IPS DF 6.9 (cell line): ENCODE data around the gene FAM174B.

Experiments
- DNase-seq: peaks from one replicate; pipeline ENCODE4 v3.0.0-alpha.2; 2013; ENCODE audit warnings: low read depth, low spot score
- H3K27ac ChIP-seq: one replicate; pipeline ENCODE4 v1.5.1; 2013; ENCODE audit warnings: low read length, control low read depth
- H3K27me3 ChIP-seq: 2 replicates; pipeline ENCODE4 v1.6.1; 2013; ENCODE audit warnings: mild to moderate bottlenecking, low read length; ENCODE audit not compliant: control insufficient read depth, insufficient read depth
- H3K36me3 ChIP-seq: 2 replicates; pipeline ENCODE4 v1.6.1; 2013; ENCODE audit warnings: low read length; ENCODE audit not compliant: control insufficient read depth, insufficient read depth
- H3K4me1 ChIP-seq: 2 replicates; pipeline ENCODE4 v1.6.1; 2013; ENCODE audit warnings: low read length; ENCODE audit not compliant: control insufficient read depth, insufficient read depth
- H3K4me3 ChIP-seq: 2 replicates; pipeline ENCODE4 v1.5.1; 2013; ENCODE audit warnings: mild to moderate bottlenecking, low read length
- H3K9me3 ChIP-seq: 2 replicates; pipeline ENCODE4 v1.6.1; 2013; ENCODE audit warnings: low read length, inconsistent platforms; ENCODE audit not compliant: control insufficient read depth, insufficient read depth
- WGBS: extraction: QIAGEN DNeasy Blood & Tissue Kit; methylation state at CpG from one replicate; pipeline ENCODE4 v1.1.7; 2013; ENCODE audit warnings: mixed read lengths, missing lambda C conversion rate; ENCODE audit not compliant: insufficient read length, insufficient coverage; 5-methylcytosine and 5-hydroxymethylcytosine counted together

Gene FAM174B

GRCh38 chr15:92643849-92644815 lies 11.4 kb downstream of the FAM174B start:
- Histone ChIP-seq H3K27ac (no peak overlapping the region), H3K4me3 (no peak overlapping the region), H3K36me3 (no peaks in the 10 kb centered on the region), H3K27me3 (no peaks in the 10 kb centered on the region), H3K9me3 (no peaks in the 10 kb centered on the region), H3K4me1 (peaks cover 10% of the 10 kb centered on the region; the same call in 1 of the 2 replicates)
- WGBS = no CpG with 5 or more reads among the region's 13 CpGs
- DNase-seq = no peak

DNA sequence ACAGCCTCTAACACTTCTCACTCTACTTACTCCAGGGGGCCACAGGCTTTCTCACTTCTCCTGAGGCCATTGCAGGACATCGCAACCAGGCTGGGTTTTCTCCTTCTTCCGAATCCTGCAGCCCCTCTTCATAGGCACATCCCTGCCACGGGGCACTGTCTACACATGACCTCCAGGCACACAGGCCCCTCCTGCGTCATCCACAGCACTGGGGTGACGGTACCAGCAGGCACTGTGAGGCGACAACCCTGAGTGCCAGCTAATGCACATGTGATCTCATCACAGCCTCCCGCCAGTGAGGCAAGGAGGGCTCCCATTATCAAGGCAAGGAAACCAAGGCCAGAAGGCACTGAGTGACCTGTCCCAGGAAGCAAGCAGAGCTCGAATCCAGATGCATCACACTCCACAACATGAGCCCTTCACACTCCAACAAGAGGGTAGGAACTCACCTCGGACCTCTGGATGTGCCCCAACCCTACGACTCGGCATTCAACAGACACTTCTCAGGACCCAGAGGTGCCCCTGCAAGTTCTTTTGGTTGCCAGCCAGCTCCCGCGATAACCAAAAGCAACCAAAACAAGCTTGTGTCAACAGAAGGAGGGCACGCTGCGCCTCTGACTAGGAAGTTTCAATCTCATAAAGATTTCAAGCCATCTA lies 16.7 kb downstream of the FAM174B start:
- Histone ChIP-seq H3K4me1 (peaks cover 6% of the 10 kb centered on the region), H3K4me3 (no peak overlapping the region), H3K27me3 (no peaks in the 10 kb centered on the region), H3K36me3 (no peaks in the 10 kb centered on the region), H3K27ac (no peak overlapping the region), H3K9me3 (no peaks in the 10 kb centered on the region)
- no CpG with 5 or more reads among the region's 15 CpGs for WGBS
- DNase-seq = no peak

DNA sequence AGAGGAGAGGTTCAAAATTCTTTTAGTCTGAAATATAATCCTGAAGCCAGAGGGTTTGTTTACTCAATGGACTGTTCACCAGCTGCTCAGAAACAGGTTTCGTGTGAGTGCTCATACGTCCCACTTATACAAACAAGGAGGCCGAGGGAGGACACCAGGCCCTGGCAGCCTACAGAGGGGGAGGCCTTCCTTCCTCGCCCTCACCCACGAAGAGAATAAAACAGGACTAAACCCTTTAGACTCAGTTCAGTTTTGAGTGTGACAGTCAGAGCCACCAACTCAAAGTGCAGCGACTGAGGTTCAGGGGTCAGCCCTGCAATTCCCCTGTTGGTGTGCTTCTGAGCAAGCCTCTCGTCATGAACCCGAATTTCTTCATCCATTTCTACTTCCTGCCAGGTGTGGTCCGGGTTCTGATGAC lies 17.3 kb downstream of the FAM174B start:
- Histone ChIP-seq H3K36me3 (no peaks in the 10 kb centered on the region), H3K27me3 (no peaks in the 10 kb centered on the region), H3K9me3 (no peaks in the 10 kb centered on the region), H3K27ac (no peak overlapping the region), H3K4me1 (peaks cover 6% of the 10 kb centered on the region), H3K4me3 (no peak overlapping the region)
- no CpG with 5 or more reads among the region's 9 CpGs for WGBS
- no peak for DNase-seq

- Histone ChIP-seq H3K4me1 (peaks cover 6% of the 10 kb centered on the region), H3K36me3 (no peaks in the 10 kb centered on the region), H3K27ac (no peak overlapping the region), H3K4me3 (no peak overlapping the region), H3K27me3 (no peaks in the 10 kb centered on the region), H3K9me3 (no peaks in the 10 kb centered on the region)
- no CpG with 5 or more reads among the region's 7 CpGs for WGBS
- DNase-seq = no peak
Observed at GRCh38 chr15:92637626-92638025, 17.9 kb downstream of the FAM174B start.

DNA sequence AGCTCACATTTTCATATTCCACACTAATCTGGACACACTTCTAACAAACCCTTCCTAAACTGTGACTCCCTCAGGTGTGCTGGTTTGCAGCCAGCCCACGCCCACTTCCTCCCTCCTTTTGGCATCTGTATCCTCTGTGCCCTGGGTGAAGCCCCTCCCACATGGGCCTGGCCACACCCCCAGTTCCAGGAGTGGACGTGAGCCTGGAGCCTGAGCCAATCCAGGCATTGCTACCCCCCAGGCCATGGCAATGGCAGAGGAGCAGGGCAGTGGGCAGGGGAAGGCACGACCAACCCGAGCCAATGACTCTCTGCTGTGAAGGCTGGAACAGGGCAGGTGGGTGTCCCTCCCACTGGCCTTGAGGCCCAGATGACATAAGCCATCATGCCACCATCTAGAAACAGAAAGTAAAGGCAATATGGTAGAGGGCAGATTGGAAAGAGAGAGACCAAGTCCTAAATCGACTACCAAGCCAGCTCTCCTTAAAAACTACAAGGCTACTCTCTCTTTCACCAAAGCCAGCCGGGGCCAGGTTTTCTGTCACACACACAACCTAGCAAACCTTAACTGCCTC lies 18.6 kb downstream of the FAM174B start:
- Histone ChIP-seq H3K27ac (no peak overlapping the region), H3K36me3 (no peaks in the 10 kb centered on the region), H3K4me3 (no peak overlapping the region), H3K27me3 (no peaks in the 10 kb centered on the region), H3K9me3 (no peaks in the 10 kb centered on the region), H3K4me1 (peaks cover 6% of the 10 kb centered on the region)
- peak; percentile 39 for DNase-seq
- WGBS = no CpG with 5 or more reads among the region's 6 CpGs

DNA sequence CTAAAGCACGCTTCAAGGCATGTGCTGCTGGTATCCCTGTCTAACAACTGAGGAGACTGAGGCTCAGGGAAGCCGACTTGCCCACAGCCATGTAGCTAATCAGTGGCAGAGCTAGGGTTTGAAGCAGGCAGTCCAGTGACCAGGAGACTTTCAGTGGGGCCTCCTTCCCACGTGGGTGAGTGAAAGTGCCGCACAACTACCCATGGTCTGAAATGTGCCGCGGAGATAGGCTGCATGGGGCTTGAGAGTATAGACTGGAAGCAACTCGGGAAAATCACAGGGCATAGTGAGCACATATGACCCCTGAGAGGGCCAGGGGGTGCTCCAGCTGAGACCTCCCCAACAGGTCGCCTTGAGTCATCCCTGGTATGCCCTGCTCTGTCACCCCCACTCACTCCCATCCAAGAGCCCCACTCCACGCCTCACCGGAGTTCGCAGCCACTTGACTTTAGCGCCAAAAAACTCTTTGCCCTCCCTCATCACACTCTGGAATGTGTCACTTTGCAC lies 19.1 kb downstream of the FAM174B start:
- Histone ChIP-seq H3K9me3 (no peaks in the 10 kb centered on the region), H3K27me3 (no peaks in the 10 kb centered on the region), H3K27ac (no peak overlapping the region), H3K4me3 (no peak overlapping the region), H3K4me1 (peaks cover 6% of the 10 kb centered on the region), H3K36me3 (no peaks in the 10 kb centered on the region)
- no CpG with 5 or more reads among the region's 12 CpGs for WGBS
- DNase-seq = no peak

DNA sequence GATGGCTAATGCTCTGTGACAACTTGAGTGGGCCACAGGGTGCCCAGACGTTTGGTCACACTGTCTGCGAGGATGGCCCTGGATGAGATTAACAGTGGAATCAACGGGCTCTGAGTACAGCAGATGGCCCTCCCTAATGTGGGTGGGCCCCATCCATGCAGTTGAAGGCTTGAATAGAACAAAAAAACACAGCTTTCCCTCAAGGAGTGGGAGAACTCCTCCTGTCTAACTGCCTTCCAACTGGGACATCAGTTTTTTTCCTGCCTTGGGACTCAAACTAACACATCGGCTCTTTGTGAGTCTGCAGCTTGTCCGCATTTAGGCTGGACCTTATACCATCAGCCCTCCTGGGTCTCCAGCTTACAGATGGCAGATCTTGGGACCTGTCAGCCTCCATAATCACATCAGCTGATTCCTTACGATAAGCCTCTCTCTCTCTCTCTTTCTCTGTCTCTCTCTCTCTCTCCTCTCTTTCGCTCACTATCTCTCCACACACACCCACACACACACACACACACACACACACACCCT lies 20.8 kb downstream of the FAM174B start:
- Histone ChIP-seq H3K27me3 (no peaks in the 10 kb centered on the region), H3K27ac (no peak overlapping the region), H3K4me1 (peaks cover 6% of the 10 kb centered on the region), H3K36me3 (no peaks in the 10 kb centered on the region), H3K4me3 (no peak overlapping the region), H3K9me3 (no peaks in the 10 kb centered on the region)
- DNase-seq = no peak
- no CpG with 5 or more reads among the region's 7 CpGs for WGBS

DNA sequence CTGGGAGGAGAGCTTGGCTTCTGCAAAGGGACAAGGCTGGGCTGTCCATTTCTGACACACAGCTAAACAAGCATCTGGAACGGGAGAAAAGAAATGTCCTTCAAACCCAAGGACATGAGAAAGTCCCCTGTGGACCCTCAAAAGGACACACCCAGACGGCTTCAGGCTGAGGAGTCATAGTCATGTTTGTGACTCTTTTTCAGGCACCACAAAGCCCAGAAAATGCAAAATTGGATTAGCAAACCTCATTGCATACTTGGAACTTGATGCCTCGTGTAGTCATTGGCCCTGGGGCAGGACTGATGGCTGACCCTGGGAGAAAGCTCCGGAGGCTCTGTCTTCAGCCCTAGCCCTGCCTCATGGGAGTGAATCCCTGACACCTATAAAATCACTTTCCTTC lies 21.5 kb downstream of the FAM174B start:
- no peaks in the 10 kb centered on the region for H3K36me3 ChIP-seq
- no peaks in the 10 kb centered on the region for H3K9me3 ChIP-seq
- H3K27ac ChIP-seq = no peak overlapping the region
- peaks cover 6% of the 10 kb centered on the region for H3K4me1 ChIP-seq
- no peaks in the 10 kb centered on the region for H3K27me3 ChIP-seq
- DNase-seq = no peak
- H3K4me3 ChIP-seq = no peak overlapping the region
- no CpG with 5 or more reads among the region's 4 CpGs for WGBS

DNA sequence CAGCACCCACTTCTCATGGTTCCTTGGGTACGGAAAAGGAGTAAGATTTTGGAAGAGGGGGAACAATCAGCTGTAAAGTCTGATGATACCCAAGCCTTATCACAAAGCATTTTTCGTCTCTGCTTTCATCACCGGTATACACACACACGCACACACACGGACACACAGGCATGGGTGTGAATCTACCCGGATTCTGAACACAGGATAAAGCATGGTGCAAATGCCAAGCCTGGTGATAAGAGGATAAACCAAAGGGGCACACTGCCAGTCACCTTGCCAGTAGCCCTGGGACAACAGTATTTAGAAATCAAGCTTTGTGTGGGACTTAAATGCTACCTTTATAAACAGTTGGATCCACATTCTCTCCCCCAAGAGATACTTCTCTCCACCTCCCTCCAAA lies 22.2 kb downstream of the FAM174B start:
- DNase-seq = no peak
- H3K27me3 ChIP-seq = no peaks in the 10 kb centered on the region

GRCh38 chr15:92633001-92633400 lies 22.6 kb downstream of the FAM174B start:
- H3K4me3 ChIP-seq = no peak overlapping the region
- no peak for DNase-seq
- H3K27me3 ChIP-seq = no peaks in the 10 kb centered on the region
- no peaks in the 10 kb centered on the region for H3K36me3 ChIP-seq
- H3K9me3 ChIP-seq = no peaks in the 10 kb centered on the region
- H3K4me1 ChIP-seq = peaks cover 4% of the 10 kb centered on the region
- no peak overlapping the region for H3K27ac ChIP-seq
- no CpG with 5 or more reads among the region's 8 CpGs for WGBS

More for the DNA sequence above, 22.2 kb downstream of the FAM174B start:
- Histone ChIP-seq H3K4me1 (peaks cover 4% of the 10 kb centered on the region), H3K27ac (no peak overlapping the region), H3K36me3 (no peaks in the 10 kb centered on the region), H3K9me3 (no peaks in the 10 kb centered on the region), H3K4me3 (no peak overlapping the region)
- WGBS = no CpG with 5 or more reads among the region's 6 CpGs
